ENCODE data around the gene CHGA. TPM values are rescaled to one million over a fixed set of nuclear protein-coding genes. Genes with fewer than 3 reads are reported as not detected.

The CHGA gene
- total and polyA plus RNA-seq, 10 of the 15 experiments (the other 5 are each of a cell fraction or from before 2014, with no cell fraction given): 0.11 to 0.23 TPM; not detected in 8

GRCh38 chr14:92959189-92959531 lies 36.2 kb downstream of the CHGA start:
- no peak overlapping the region for H3K9ac ChIP-seq (ENCODE audit: control insufficient read depth, insufficient read depth, low read length)
- intact Hi-C loops (cut with micrococcal nuclease; ENCODE audit: unreplicated experiment) (no loop called here), in situ Hi-C loops (cut with MboI) (no loop called here)
- no peak overlapping the region for H3K4me3 ChIP-seq
- H3K27me3 ChIP-seq (replicated peaks in 1 of 2; ENCODE audit: control insufficient read depth in 2 of 2, insufficient read depth in 2 of 2, low read length in 1 of 2): no peaks in the 10 kb centered on the region
- no peak overlapping the region for H3K27ac ChIP-seq (ENCODE audit: control insufficient read depth, insufficient read depth)
- POLR2A ChIA-PET: interaction anchor here (0.6 kb wide), 1 partner anchor 249 kb away, joined by 3 read pairs; no protein-coding TSS in a partner anchor
- H3K4me2 ChIP-seq (ENCODE audit: control insufficient read depth, insufficient read depth): no peak overlapping the region
- CTCF ChIA-PET: interaction anchor here (0.8 kb wide), 1 partner anchor 154 kb away, joined by 3 read pairs; no protein-coding TSS in a partner anchor
- H3K9me3 ChIP-seq (replicated peaks; ENCODE audit: control insufficient read depth, insufficient read depth, low read length): no peaks in the 10 kb centered on the region
- H3K36me3 ChIP-seq (ENCODE audit: control insufficient read depth in 2 of 2, insufficient read depth in 2 of 2, low read length in 1 of 2): peaks cover 0 to 45% of the 10 kb centered on the region in 2 experiments; a peak in 3 of 4 replicates
- TF ChIP-seq IRF3 (IDR thresholded peaks at IDR 0.05) (no peak), CREB1 (IDR thresholded peaks at IDR 0.05; ENCODE audit: low read depth) (no peak), RAD51 (IDR thresholded peaks at IDR 0.05) (no peak), KAT2A (conservative IDR thresholded peaks at IDR 0.05; ENCODE audit: control insufficient read depth, low read depth, low read length) (no peak), NRF1 (conservative IDR thresholded peaks at IDR 0.05; ENCODE audit: low read depth, low read length) (no peak), PRDM15 (CRISPR knock-in tag; IDR thresholded peaks at IDR 0.05) (no peak), PKNOX1 (IDR thresholded peaks at IDR 0.05) (no peak), SREBF2 (IDR thresholded peaks at IDR 0.05; ENCODE audit: low read length) (no peak), RBBP5 (conservative IDR thresholded peaks at IDR 0.05) (no peak), SIN3A (IDR thresholded peaks at IDR 0.05; ENCODE audit: low read depth, low read length) (no peak), PBX3 (IDR thresholded peaks at IDR 0.05; ENCODE audit: insufficient replicate concordance, low read depth, low read length) (no peak), NFXL1 (IDR thresholded peaks at IDR 0.05; ENCODE audit: borderline replicate concordance) (no peak)
- no peak for DNase-seq (ENCODE audit: low read depth, low spot score)
- no peak overlapping the region for H2AFZ ChIP-seq (ENCODE audit: control insufficient read depth, low read depth, low read length)
- RAD21 ChIA-PET (ENCODE audit: unreplicated experiment): interaction anchor here (1.6 kb wide), 1 partner anchor 154 kb away, joined by 4 read pairs; no protein-coding TSS in a partner anchor
- WGBS (ENCODE audit: insufficient coverage, insufficient replicate concordance, low lambda C conversion rate, missing lambda C conversion rate): 79% methylated on average over 10 of the region's 10 CpGs
- no peak for FAIRE-seq
- SMC1A ChIA-PET (ENCODE audit: uncharacterized antibody, unreplicated experiment): no interaction called here
- H4K20me1 ChIP-seq (ENCODE audit: control insufficient read depth, insufficient read depth): no peaks in the 10 kb centered on the region; the same call in 1 of the 2 replicates
- no TSS peak for BruUV-seq (replicated peaks)
- ATAC-seq: no peak
- no peaks in the 10 kb centered on the region for H3K79me2 ChIP-seq (ENCODE audit: control insufficient read depth, insufficient read depth, low read length)
- H3K4me1 ChIP-seq (ENCODE audit: control insufficient read depth, insufficient read depth, low read length): no peaks in the 10 kb centered on the region

All from GM12878 (cell line).